Fibroblast of lung (primary cell): ENCODE results near the gene MFAP4. TPM values are rescaled to one million over a fixed set of nuclear protein-coding genes. Genes with fewer than 3 reads are reported as not detected.

Source experiments
- DNase-seq, 2 donors: peaks; one replicate each; pipeline versions ENCODE4 v3.0.0 to v3.0.0-alpha.2; 2010; ENCODE audit warnings: low read depth in 2 of 2
- H2AFZ ChIP-seq: 2 replicates; pipeline ENCODE4 v1.5.1; 2012; ENCODE audit warnings: low read length, control low read depth, inconsistent platforms
- H3K27ac ChIP-seq: 2 replicates; pipeline ENCODE4 v1.5.1; 2011; ENCODE audit warnings: low read length, control low read depth; ENCODE audit not compliant: insufficient read depth
- H3K27me3 ChIP-seq: 2 replicates; pipeline ENCODE4 v1.5.1; 2011; ENCODE audit warnings: mild to moderate bottlenecking, low read length; ENCODE audit not compliant: control insufficient read depth, insufficient read depth
- H3K36me3 ChIP-seq: 2 replicates; pipeline ENCODE4 v1.5.1; 2011; ENCODE audit warnings: low read length; ENCODE audit not compliant: control insufficient read depth, insufficient read depth
- H3K4me1 ChIP-seq: 2 replicates; pipeline ENCODE4 v1.5.1; 2011; ENCODE audit warnings: low read length; ENCODE audit not compliant: control insufficient read depth, insufficient read depth; ENCODE audit errors: extremely low read depth
- H3K4me2 ChIP-seq: 2 replicates; pipeline ENCODE4 v1.5.1; 2011; ENCODE audit warnings: low read length, control low read depth; ENCODE audit not compliant: insufficient read depth; ENCODE audit errors: extremely low read depth
- H3K4me3 ChIP-seq, 4 experiments: fragments of 200-600 bp in 1 of 4; sonication (generic) in 1 of 4; replicated peaks in 1 of 4; 2 replicates each; pipeline ENCODE4 v1.5.1; 2011 to 2016; ENCODE audit warnings: low read length in 4 of 4, low read depth in 3 of 4, mild to moderate bottlenecking in 3 of 4, control low read depth in 2 of 4, inconsistent platforms in 1 of 4, mixed read lengths in 1 of 4; ENCODE audit not compliant: insufficient read depth in 1 of 4; ENCODE audit errors: control extremely low read depth in 1 of 4
- H3K79me2 ChIP-seq: 2 replicates; pipeline ENCODE4 v1.5.1; 2012; ENCODE audit warnings: mild to moderate bottlenecking, low read length, inconsistent platforms; ENCODE audit not compliant: control insufficient read depth, insufficient read depth
- H3K9ac ChIP-seq: 2 replicates; pipeline ENCODE4 v1.5.1; 2011; ENCODE audit warnings: mild to moderate bottlenecking, low read length, control low read depth; ENCODE audit not compliant: insufficient read depth
- H3K9me3 ChIP-seq: 2 replicates; pipeline ENCODE4 v1.5.1; 2012; ENCODE audit warnings: low read depth, low read length; ENCODE audit not compliant: control insufficient read depth, insufficient read depth
- H4K20me1 ChIP-seq: 2 replicates; pipeline ENCODE4 v1.5.1; 2011; ENCODE audit warnings: low read length; ENCODE audit not compliant: control insufficient read depth, insufficient read depth; ENCODE audit errors: extremely low read depth
- CTCF ChIP-seq, 2 donors: IDR thresholded peaks in 1 of 2; conservative IDR thresholded peaks in 1 of 2; 1 replicate in 1 of 2; 2 replicates in 1 of 2; pipeline ENCODE4 v1.5.1; 2011 to 2012; ENCODE audit warnings: low read length in 2 of 2, control low read depth in 1 of 2, inconsistent platforms in 1 of 2, low read depth in 1 of 2, mild to moderate bottlenecking in 1 of 2
- EZH2 ChIP-seq: IDR thresholded peaks from 2 replicates; pipeline ENCODE4 v1.5.1; 2012; ENCODE audit warnings: low read length, control low read depth, mild to moderate bottlenecking; ENCODE audit errors: missing control alignments
- polyA plus RNA-seq, 2 donors: library from polyadenylated mRNA; depleted of rRNA in 1 of 2; stranded (reverse) in 1 of 2; unstranded in 1 of 2; fragments of >200 nt; gene quantifications; 2 replicates each; pipeline ENCODE4 v1.2.1, GENCODE V29; 2011 to 2012; ENCODE audit warnings: missing spikeins in 1 of 2
- total RNA-seq: library from RNA; depleted of rRNA; stranded (reverse); fragments of >200 nt; gene quantifications from 2 replicates; pipeline ENCODE4 v1.2.1, GENCODE V29; 2014

The MFAP4 gene
- total and polyA plus RNA-seq, 2 donors (not counting 1 experiment from before 2014, with no cell fraction given) = 53.3 to 81.3 TPM

GRCh38 chr17:19365499-19365817 is 21.5 kb downstream of the MFAP4 start:
- Histone ChIP-seq H2AFZ (no peak overlapping the region), H3K4me2 (no peak overlapping the region)
- no peak for DNase-seq

GRCh38 chr17:19364699-19365498 is 22.1 kb downstream of the MFAP4 start:
- Histone ChIP-seq H3K79me2 (no peaks in the 10 kb centered on the region), H4K20me1 (no peaks in the 10 kb centered on the region), H3K9ac (no peak overlapping the region), H3K4me1 (peaks cover 12% of the 10 kb centered on the region), H3K36me3 (no peaks in the 10 kb centered on the region), H3K9me3 (no peaks in the 10 kb centered on the region), H3K27me3 (no peaks in the 10 kb centered on the region), H3K4me3 (no peak overlapping the region), H3K27ac (no peak overlapping the region), H2AFZ (no peak overlapping the region), H3K4me2 (no peak overlapping the region)
- DNase-seq = peak in 1 of 2 donors; percentile 57
- no peak for TF ChIP-seq CTCF (conservative IDR thresholded peaks at IDR 0.05 in 1 of 2, IDR thresholded peaks at IDR 0.05 in 1 of 2; ENCODE audit: low read depth in 1 of 2, low read length in 2 of 2)
- TF ChIP-seq EZH2 = no peak

More at GRCh38 chr17:19365499-19365817, 21.5 kb downstream of the MFAP4 start:
- Histone ChIP-seq H3K4me3 (no peak overlapping the region), H3K36me3 (no peaks in the 10 kb centered on the region), H4K20me1 (no peaks in the 10 kb centered on the region), H3K79me2 (no peaks in the 10 kb centered on the region), H3K27ac (no peak overlapping the region), H3K9ac (no peak overlapping the region), H3K4me1 (peaks cover 14% of the 10 kb centered on the region), H3K27me3 (no peaks in the 10 kb centered on the region), H3K9me3 (no peaks in the 10 kb centered on the region)
- TF ChIP-seq EZH2 = no peak
- TF ChIP-seq CTCF (conservative IDR thresholded peaks at IDR 0.05 in 1 of 2, IDR thresholded peaks at IDR 0.05 in 1 of 2; ENCODE audit: low read depth in 1 of 2, low read length in 2 of 2) = no peak

GRCh38 chr17:19363460-19364035 is 23.4 kb downstream of the MFAP4 start:
- DNase-seq = no peak
- Histone ChIP-seq H4K20me1 (no peaks in the 10 kb centered on the region), H2AFZ (no peak overlapping the region), H3K4me2 (no peak overlapping the region), H3K27ac (no peak overlapping the region), H3K36me3 (peaks cover 3% of the 10 kb centered on the region), H3K9me3 (no peaks in the 10 kb centered on the region), H3K79me2 (no peaks in the 10 kb centered on the region), H3K27me3 (no peaks in the 10 kb centered on the region), H3K9ac (no peak overlapping the region), H3K4me1 (peaks cover 12% of the 10 kb centered on the region), H3K4me3 (no peak overlapping the region)
- TF ChIP-seq CTCF (conservative IDR thresholded peaks at IDR 0.05 in 1 of 2, IDR thresholded peaks at IDR 0.05 in 1 of 2; ENCODE audit: low read depth in 1 of 2, low read length in 2 of 2) (no peak), EZH2 (no peak)
